Upper lobe of left lung (tissue), 4 donors: ENCODE measurements around the gene CD8A.
"Not testable (repeated sequence)": the region's sequence is repeated elsewhere in the genome, so short reads cannot be mapped to it uniquely, and the experiment has no call there.

Experiments
- POLR2A ChIP-seq, 4 donors: fragments of 450-650 bp; IDR thresholded peaks; one replicate each; pipeline ENCODE4 v1.5.1; 2016 to 2017; ENCODE audit warnings: antibody characterized with exemption in 4 of 4, mild to moderate bottlenecking in 2 of 4
- TF ChIP-seq, protein P1 (sequence below), 6 experiments: fragments of 450-650 bp in 4 of 6; fragments of 200-600 bp in 2 of 6; sonication (generic) in 2 of 6; IDR thresholded peaks; one replicate each; pipeline ENCODE4 v1.5.1; 2016 to 2019; ENCODE audit warnings: antibody characterized with exemption in 6 of 6

DNA sequence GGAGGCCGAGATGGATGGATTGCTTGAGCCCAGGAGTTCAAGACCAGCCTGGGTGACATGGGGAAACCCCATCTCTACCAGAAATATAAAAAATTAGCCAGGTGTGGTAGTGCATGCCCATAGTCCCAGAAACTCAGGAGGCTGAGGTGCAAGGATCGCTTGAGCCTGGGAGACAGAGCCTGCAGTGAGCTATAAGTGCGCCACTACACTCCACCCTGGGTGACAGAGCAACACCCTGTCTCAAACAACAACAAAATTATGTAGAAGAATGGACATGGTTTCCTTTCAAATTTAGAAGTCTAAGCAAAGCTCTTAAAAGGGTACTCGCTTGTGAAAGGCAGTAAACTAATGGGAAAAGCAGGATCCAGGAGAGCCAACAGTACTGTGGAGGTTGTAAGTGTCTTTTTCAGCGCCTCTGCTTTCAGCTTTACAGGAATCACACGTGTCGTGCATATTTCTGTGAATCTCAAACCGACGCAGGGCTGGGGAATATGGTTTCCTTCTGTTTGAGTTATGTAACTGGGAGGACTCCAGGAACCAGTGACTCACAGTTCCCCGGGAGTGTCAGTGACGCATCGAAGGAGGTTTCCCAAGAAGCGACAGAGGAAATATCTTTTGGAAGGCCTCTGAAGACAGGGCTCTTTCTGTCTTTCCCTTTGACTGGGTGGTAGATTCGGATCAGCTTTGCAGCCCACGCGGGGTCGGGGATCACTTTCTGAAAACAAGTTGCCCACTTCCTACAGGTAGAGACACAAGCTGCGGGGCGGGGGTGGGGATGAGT lies 46.4 kb upstream of the CD8A start:
- not testable (repeated sequence) for TF ChIP-seq POLR2A (IDR thresholded peaks at IDR 0.05)
- TF ChIP-seq, protein P1, sequence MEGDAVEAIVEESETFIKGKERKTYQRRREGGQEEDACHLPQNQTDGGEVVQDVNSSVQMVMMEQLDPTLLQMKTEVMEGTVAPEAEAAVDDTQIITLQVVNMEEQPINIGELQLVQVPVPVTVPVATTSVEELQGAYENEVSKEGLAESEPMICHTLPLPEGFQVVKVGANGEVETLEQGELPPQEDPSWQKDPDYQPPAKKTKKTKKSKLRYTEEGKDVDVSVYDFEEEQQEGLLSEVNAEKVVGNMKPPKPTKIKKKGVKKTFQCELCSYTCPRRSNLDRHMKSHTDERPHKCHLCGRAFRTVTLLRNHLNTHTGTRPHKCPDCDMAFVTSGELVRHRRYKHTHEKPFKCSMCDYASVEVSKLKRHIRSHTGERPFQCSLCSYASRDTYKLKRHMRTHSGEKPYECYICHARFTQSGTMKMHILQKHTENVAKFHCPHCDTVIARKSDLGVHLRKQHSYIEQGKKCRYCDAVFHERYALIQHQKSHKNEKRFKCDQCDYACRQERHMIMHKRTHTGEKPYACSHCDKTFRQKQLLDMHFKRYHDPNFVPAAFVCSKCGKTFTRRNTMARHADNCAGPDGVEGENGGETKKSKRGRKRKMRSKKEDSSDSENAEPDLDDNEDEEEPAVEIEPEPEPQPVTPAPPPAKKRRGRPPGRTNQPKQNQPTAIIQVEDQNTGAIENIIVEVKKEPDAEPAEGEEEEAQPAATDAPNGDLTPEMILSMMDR (IDR thresholded peaks at IDR 0.05): not testable (repeated sequence)
